ENCODE data around the gene PCK1.
A peak's percentile ranks its signal among the peaks of the same experiment; 100 is the strongest.

Gene PCK1

GRCh38 chr20:57570145-57570850, 9.4 kb downstream of the PCK1 start:
- H3K4me3 ChIP-seq (ENCODE audit: low read depth, low read length): no peak overlapping the region
- in situ Hi-C loops (cut with HindIII; ENCODE audit: low sequenced_read_pairs): no loop called here
- no peak for DNase-seq (ENCODE audit: low read depth, low spot score)
- no peak for TF ChIP-seq CTCF (IDR thresholded peaks at IDR 0.05; ENCODE audit: low read depth, low read length)

- no peak for DNase-seq (ENCODE audit: low read depth, low spot score)
- in situ Hi-C loops (cut with HindIII; ENCODE audit: low sequenced_read_pairs): no loop called here
- no peak overlapping the region for H3K4me3 ChIP-seq (ENCODE audit: low read depth, low read length)
- TF ChIP-seq CTCF (IDR thresholded peaks at IDR 0.05; ENCODE audit: low read depth, low read length): no peak
These were observed 10.0 kb downstream of the PCK1 start for GRCh38 chr20:57570920-57571319.

GRCh38 chr20:57571782-57572416, 11.0 kb downstream of the PCK1 start:
- no peak for DNase-seq (ENCODE audit: low read depth, low spot score)
- in situ Hi-C loops (cut with HindIII; ENCODE audit: low sequenced_read_pairs): no loop called here
- TF ChIP-seq CTCF (IDR thresholded peaks at IDR 0.05; ENCODE audit: low read depth, low read length): no peak
- H3K4me3 ChIP-seq (ENCODE audit: low read depth, low read length): no peak overlapping the region

GRCh38 chr20:57573242-57573641, 12.3 kb downstream of the PCK1 start:
- no peak for DNase-seq (ENCODE audit: low read depth, low spot score)
- TF ChIP-seq CTCF (IDR thresholded peaks at IDR 0.05; ENCODE audit: low read depth, low read length): no peak

GRCh38 chr20:57573894-57574293, 13.0 kb downstream of the PCK1 start:
- no peak overlapping the region for H3K4me3 ChIP-seq (ENCODE audit: low read depth, low read length)
- no peak for DNase-seq (ENCODE audit: low read depth, low spot score)
- peak; percentile 32 for TF ChIP-seq CTCF (IDR thresholded peaks at IDR 0.05; ENCODE audit: low read depth, low read length)
- in situ Hi-C loops (cut with HindIII; ENCODE audit: low sequenced_read_pairs): no loop called here

More at GRCh38 chr20:57573242-57573641, 12.3 kb downstream of the PCK1 start:
- in situ Hi-C loops (cut with HindIII; ENCODE audit: low sequenced_read_pairs): no loop called here
- no peak overlapping the region for H3K4me3 ChIP-seq (ENCODE audit: low read depth, low read length)

GRCh38 chr20:57574954-57575353, 14.0 kb downstream of the PCK1 start:
- in situ Hi-C loops (cut with HindIII; ENCODE audit: low sequenced_read_pairs): no loop called here
- TF ChIP-seq CTCF (IDR thresholded peaks at IDR 0.05; ENCODE audit: low read depth, low read length): no peak
- no peak for DNase-seq (ENCODE audit: low read depth, low spot score)
- H3K4me3 ChIP-seq (ENCODE audit: low read depth, low read length): no peak overlapping the region
